Nephron (organoid): ENCODE measurements around the gene ADCY4.

ENCODE experiments used
- H3K27ac Mint-ChIP-seq, 3 experiments: 2 replicates each; pipeline ENCODE4 v1.8.0; 2020; ENCODE audit warnings: mixed read lengths in 3 of 3, mild to moderate bottlenecking in 2 of 3, moderate library complexity in 1 of 3
- H3K27me3 Mint-ChIP-seq: 2 replicates; pipeline ENCODE4 v1.8.0; 2021; ENCODE audit warnings: low read depth, mild to moderate bottlenecking, moderate library complexity, mixed read lengths
- H3K36me3 Mint-ChIP-seq: 2 replicates; pipeline ENCODE4 v1.8.0; 2020; ENCODE audit warnings: low read depth, mixed read lengths
- H3K4me1 Mint-ChIP-seq: 2 replicates; pipeline ENCODE4 v1.8.0; 2020; ENCODE audit warnings: mixed read lengths
- H3K4me3 Mint-ChIP-seq, 3 experiments: 2 replicates each; pipeline ENCODE4 v1.8.0; 2020; ENCODE audit warnings: mild to moderate bottlenecking in 3 of 3, mixed read lengths in 3 of 3, moderate library complexity in 2 of 3
- H3K9me3 Mint-ChIP-seq: 2 replicates; pipeline ENCODE4 v1.8.0; 2020; ENCODE audit warnings: mixed read lengths
- TF ChIP-seq, protein P1 (sequence below), 3 experiments: fragments of 200-600 bp; sonication (generic); IDR thresholded peaks; one replicate each; pipeline ENCODE4 v1.5.0; 2021; ENCODE audit warnings: antibody characterized with exemption in 3 of 3; ENCODE audit not compliant: unreplicated experiment in 3 of 3

The ADCY4 gene

DNA sequence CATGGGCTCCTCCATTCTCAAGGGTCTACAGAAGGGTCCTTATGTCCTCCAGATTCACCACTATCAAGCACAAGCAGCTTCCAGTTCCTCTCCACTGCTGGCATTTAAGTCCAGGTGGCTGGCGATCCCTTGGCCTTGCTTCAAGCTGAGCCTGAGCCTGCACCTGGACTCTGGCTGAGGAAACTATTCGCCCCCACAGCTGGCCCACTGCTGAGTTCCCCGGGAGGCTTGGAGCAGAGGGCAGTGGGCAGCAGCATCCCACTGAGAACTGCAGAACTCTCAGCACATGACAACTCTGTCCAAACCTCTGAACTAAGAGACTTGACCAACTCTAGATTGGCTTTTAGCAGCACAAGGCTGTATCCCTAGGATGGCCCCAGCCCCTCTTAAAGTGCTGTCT, 52.1 kb downstream of the ADCY4 start:
- Mint-ChIP-seq H3K27ac (peak overlapping the region in 1 of 3 experiments; percentile 50), H3K9me3 (no peaks in the 10 kb centered on the region), H3K36me3 (no peaks in the 10 kb centered on the region), H3K27me3 (no peaks in the 10 kb centered on the region), H3K4me3 (no peak overlapping the region), H3K4me1 (no peaks in the 10 kb centered on the region)
- TF ChIP-seq, protein P1, sequence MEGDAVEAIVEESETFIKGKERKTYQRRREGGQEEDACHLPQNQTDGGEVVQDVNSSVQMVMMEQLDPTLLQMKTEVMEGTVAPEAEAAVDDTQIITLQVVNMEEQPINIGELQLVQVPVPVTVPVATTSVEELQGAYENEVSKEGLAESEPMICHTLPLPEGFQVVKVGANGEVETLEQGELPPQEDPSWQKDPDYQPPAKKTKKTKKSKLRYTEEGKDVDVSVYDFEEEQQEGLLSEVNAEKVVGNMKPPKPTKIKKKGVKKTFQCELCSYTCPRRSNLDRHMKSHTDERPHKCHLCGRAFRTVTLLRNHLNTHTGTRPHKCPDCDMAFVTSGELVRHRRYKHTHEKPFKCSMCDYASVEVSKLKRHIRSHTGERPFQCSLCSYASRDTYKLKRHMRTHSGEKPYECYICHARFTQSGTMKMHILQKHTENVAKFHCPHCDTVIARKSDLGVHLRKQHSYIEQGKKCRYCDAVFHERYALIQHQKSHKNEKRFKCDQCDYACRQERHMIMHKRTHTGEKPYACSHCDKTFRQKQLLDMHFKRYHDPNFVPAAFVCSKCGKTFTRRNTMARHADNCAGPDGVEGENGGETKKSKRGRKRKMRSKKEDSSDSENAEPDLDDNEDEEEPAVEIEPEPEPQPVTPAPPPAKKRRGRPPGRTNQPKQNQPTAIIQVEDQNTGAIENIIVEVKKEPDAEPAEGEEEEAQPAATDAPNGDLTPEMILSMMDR (IDR thresholded peaks at IDR 0.05; ENCODE audit: unreplicated experiment in 3 of 3) = no peak

DNA sequence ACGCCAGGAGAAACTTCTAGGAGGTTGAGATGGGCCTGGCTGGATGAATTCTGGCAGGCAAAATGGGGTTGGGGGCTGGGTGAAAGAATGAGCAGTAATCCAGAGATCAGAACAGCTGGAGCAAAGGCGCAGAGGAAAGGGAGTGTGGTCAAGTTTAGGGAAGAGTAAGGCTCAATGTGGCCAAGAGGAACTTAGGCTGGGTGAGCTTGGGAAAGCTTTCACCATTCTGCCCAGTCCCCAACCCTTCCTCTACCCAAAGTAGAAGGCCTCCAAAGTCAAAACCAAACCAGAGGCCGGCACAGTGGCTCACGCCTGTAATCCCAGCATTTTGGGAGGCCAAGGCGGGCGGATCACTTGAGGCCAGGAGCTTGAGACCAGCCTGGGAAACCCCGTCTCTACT, 53.2 kb downstream of the ADCY4 start:
- Mint-ChIP-seq H3K4me3 (no peak overlapping the region), H3K36me3 (no peaks in the 10 kb centered on the region), H3K27me3 (no peaks in the 10 kb centered on the region), H3K27ac (no peak overlapping the region), H3K4me1 (no peaks in the 10 kb centered on the region), H3K9me3 (no peaks in the 10 kb centered on the region)
- TF ChIP-seq, protein P1 (IDR thresholded peaks at IDR 0.05; ENCODE audit: unreplicated experiment in 3 of 3) = no peak

DNA sequence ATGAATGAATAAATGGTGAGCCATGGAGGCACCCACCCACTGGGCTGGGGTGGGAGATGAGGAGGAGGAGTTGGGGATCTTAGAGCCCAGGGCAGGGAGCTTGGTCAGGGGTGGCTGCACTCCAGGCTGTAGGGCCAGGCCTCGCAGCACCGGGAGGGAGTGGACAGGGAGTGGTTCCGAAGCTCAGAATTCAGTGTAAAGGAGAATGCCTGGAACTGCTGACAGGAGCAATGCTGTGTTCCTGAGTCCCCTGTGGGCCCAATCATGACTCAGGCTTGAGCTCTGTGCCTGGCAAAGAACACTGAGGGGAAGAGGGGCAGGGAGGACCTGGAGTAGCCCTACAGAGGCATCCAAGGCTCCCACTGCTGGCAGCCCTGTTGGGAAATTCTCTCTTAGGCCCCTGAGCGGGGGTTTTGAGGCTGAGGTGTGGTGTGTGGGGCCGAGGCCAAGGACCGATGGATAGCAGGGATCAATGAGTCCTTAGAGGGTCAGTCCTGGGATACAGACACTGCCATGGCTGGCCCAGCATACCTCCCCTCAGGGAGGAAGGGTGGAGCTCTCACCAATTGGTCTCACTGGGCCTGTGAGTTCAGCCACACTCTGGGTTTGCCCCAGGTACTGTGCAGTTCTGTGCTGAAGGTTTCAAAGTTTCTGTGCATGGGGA, 53.9 kb downstream of the ADCY4 start:
- no peaks in the 10 kb centered on the region for H3K4me1 Mint-ChIP-seq
- no peaks in the 10 kb centered on the region for H3K9me3 Mint-ChIP-seq
- TF ChIP-seq, protein P1 (IDR thresholded peaks at IDR 0.05; ENCODE audit: unreplicated experiment in 3 of 3) = no peak
- no peak overlapping the region for H3K4me3 Mint-ChIP-seq
- no peak overlapping the region for H3K27ac Mint-ChIP-seq
- no peaks in the 10 kb centered on the region for H3K36me3 Mint-ChIP-seq
- no peaks in the 10 kb centered on the region for H3K27me3 Mint-ChIP-seq

DNA sequence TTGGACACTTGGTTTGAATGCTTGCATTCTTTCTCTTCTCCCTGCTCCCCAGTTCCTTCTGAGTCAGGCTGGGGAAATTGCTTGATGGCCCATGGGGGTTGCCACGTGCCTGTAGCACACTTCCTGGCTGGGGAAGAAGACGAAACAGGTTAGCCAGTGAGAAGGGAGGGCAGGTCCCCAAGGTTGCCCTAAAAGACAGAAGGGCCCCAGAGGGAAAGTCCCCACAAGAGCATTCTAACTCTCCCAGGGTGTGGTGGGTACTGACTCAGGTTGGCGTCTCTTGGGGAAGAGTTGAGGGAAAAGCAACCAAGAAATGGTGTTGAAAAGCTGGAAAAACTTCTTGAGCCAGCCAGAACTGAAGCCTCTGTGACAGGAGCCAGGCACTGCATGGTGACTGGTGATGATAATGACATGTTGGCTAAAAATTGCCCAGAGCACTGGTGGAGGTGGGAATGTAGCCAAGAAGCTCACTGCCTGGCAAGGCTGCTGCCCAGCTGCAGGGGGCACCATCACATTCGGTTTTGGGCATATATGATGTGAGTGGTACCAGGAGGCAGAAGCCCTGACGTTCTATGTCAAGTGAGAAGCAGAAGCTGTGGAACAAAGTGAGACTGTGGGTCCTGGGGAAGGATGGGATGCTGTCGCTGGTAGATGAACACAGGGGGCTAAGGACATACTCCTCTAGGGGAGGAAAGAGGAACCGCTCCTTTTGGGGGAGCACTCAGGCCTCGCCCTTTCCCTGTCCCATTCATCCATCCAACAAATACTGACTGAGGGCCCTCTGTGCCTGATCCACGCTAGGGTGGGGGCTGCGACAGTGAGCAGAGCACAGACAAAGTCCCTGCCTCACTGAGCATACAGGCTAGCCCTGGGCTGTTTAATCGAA, 55.3 kb downstream of the ADCY4 start:
- Mint-ChIP-seq H3K4me3 (no peak overlapping the region), H3K27me3 (no peaks in the 10 kb centered on the region), H3K4me1 (no peaks in the 10 kb centered on the region), H3K9me3 (no peaks in the 10 kb centered on the region), H3K27ac (no peak overlapping the region), H3K36me3 (no peaks in the 10 kb centered on the region)
- TF ChIP-seq, protein P1 (IDR thresholded peaks at IDR 0.05; ENCODE audit: unreplicated experiment in 3 of 3) = no peak

DNA sequence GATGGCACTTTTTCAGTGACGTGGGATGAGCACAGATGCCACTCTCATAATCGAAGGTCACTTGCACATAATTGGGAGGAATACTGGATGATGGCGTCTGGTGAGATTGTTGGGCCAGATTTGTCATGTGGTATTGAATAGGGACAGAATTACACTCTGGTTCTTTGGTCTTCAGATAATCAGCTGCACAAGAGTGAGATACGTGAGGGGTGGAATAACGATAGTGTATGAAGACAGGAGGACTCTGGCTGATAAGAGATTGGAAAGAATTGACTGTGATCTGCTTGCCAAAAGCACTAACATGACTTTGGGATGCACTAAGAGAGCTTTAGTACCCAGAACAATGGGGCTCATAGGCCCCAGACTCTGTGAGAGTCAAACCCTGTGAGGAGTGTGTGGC, 56.4 kb downstream of the ADCY4 start:
- Mint-ChIP-seq H3K4me3 (no peak overlapping the region), H3K9me3 (no peaks in the 10 kb centered on the region), H3K27ac (no peak overlapping the region), H3K36me3 (no peaks in the 10 kb centered on the region), H3K27me3 (no peaks in the 10 kb centered on the region), H3K4me1 (no peaks in the 10 kb centered on the region)
- TF ChIP-seq, protein P1 (IDR thresholded peaks at IDR 0.05; ENCODE audit: unreplicated experiment in 3 of 3) = no peak
